SK-N-SH treated with all-trans-retinoic acid at 6 μM for 48 hours (cell line): ENCODE measurements around the gene SLC4A11.

Experiments
- ATAC-seq: fragments of 200-7000 bp; cut with Tn5 transposase; 3 replicates; pipeline ENCODE4 v1.9.1; 2020; ENCODE audit warnings: mild to moderate bottlenecking, moderate library complexity
- BACH2 ChIP-seq: fragments of 250-450 bp; sonication (Bioruptor Pico); IDR thresholded peaks from 2 replicates; pipeline ENCODE4 v1.9.0; 2021; ENCODE audit warnings: mild to moderate bottlenecking, borderline replicate concordance
- CSDC2 ChIP-seq: fragments of 250-450 bp; sonication (Bioruptor Pico); IDR thresholded peaks from 2 replicates; pipeline ENCODE4 v1.5.0; 2020; ENCODE audit warnings: mild to moderate bottlenecking, moderate library complexity
- ESRRG ChIP-seq: fragments of 250-450 bp; sonication (Bioruptor Pico); IDR thresholded peaks from 2 replicates; pipeline ENCODE4 v1.6.1; 2021; ENCODE audit warnings: mild to moderate bottlenecking
- GLIS3 ChIP-seq: fragments of 250-450 bp; sonication (Bioruptor Pico); IDR thresholded peaks from 2 replicates; pipeline ENCODE4 v1.5.0; 2020; ENCODE audit warnings: mild to moderate bottlenecking, moderate library complexity
- ISL1 ChIP-seq: fragments of 250-450 bp; sonication (Bioruptor Pico); IDR thresholded peaks from 2 replicates; pipeline ENCODE4 v2.1.2; 2022; ENCODE audit warnings: mild to moderate bottlenecking, moderate library complexity
- OSR1 ChIP-seq: fragments of 250-450 bp; sonication (Bioruptor Pico); IDR thresholded peaks from 2 replicates; pipeline ENCODE4 v1.8.0; 2022; ENCODE audit warnings: moderate library complexity, mild to moderate bottlenecking, inconsistent platforms
- RARB ChIP-seq: fragments of 250-450 bp; sonication (Bioruptor Pico); IDR thresholded peaks from 2 replicates; pipeline ENCODE4 v1.8.0; 2021; ENCODE audit warnings: mild to moderate bottlenecking, moderate library complexity
- SNAI2 ChIP-seq: fragments of 250-450 bp; sonication (Bioruptor Pico); IDR thresholded peaks from 2 replicates; pipeline ENCODE4 v1.5.0; 2020; ENCODE audit warnings: mild to moderate bottlenecking, moderate library complexity
- TCF4 ChIP-seq: fragments of 250-450 bp; sonication (Bioruptor Pico); IDR thresholded peaks from 2 replicates; pipeline ENCODE4 v1.8.0; 2021; ENCODE audit warnings: mild to moderate bottlenecking, moderate library complexity, borderline replicate concordance
- TOX ChIP-seq: fragments of 250-450 bp; sonication (Bioruptor Pico); IDR thresholded peaks from 2 replicates; pipeline ENCODE4 v1.8.0; 2021; ENCODE audit warnings: mild to moderate bottlenecking, moderate library complexity, borderline replicate concordance
- ZC3H10 ChIP-seq: fragments of 250-450 bp; sonication (Bioruptor Pico); IDR thresholded peaks from 2 replicates; pipeline ENCODE4 v1.5.1; 2021; ENCODE audit warnings: mild to moderate bottlenecking, moderate library complexity
- ZFP3 ChIP-seq: fragments of 250-450 bp; sonication (Bioruptor Pico); IDR thresholded peaks from 2 replicates; pipeline ENCODE4 v1.5.0; 2020; ENCODE audit warnings: mild to moderate bottlenecking, moderate library complexity
- ZFP30 ChIP-seq: fragments of 450-650 bp; formaldehyde crosslinking; IDR thresholded peaks from 2 replicates; pipeline ENCODE4 v1.5.0; 2022; ENCODE audit warnings: mild to moderate bottlenecking, moderate library complexity
- ZNF565 ChIP-seq: fragments of 450-650 bp; formaldehyde crosslinking; conservative IDR thresholded peaks from 2 replicates; pipeline ENCODE4 v1.5.0; 2020; ENCODE audit warnings: low read depth, mild to moderate bottlenecking, moderate library complexity
- ZNF70 ChIP-seq: fragments of 450-650 bp; formaldehyde crosslinking; IDR thresholded peaks from 2 replicates; pipeline ENCODE4 v1.5.0; 2020; ENCODE audit warnings: mild to moderate bottlenecking, moderate library complexity
- ZNF8 ChIP-seq: fragments of 450-650 bp; formaldehyde crosslinking; IDR thresholded peaks from 2 replicates; pipeline ENCODE4 v1.5.0; 2020; ENCODE audit warnings: mild to moderate bottlenecking, moderate library complexity
- TF ChIP-seq, protein P1 (sequence below): fragments of 250-450 bp; sonication (Bioruptor Pico); IDR thresholded peaks from 2 replicates; pipeline ENCODE4 v1.5.1; 2021; ENCODE audit warnings: mild to moderate bottlenecking, moderate library complexity
- TF ChIP-seq, protein P2 (sequence below): fragments of 250-450 bp; sonication (Bioruptor Pico); IDR thresholded peaks from 2 replicates; pipeline ENCODE4 v1.8.0; 2020; ENCODE audit warnings: mild to moderate bottlenecking, moderate library complexity, borderline replicate concordance
- TF ChIP-seq, protein P3 (sequence below): fragments of 250-450 bp; sonication (Bioruptor Pico); IDR thresholded peaks from 2 replicates; pipeline ENCODE4 v1.8.0; 2021; ENCODE audit warnings: low read depth, mild to moderate bottlenecking, moderate library complexity, borderline replicate concordance
- TF ChIP-seq, protein P4 (sequence below): fragments of 250-450 bp; sonication (Bioruptor Pico); IDR thresholded peaks from 2 replicates; pipeline ENCODE4 v1.5.1; 2020; ENCODE audit warnings: low read depth, mild to moderate bottlenecking, moderate library complexity
- TF ChIP-seq, protein P5 (sequence below): fragments of 250-450 bp; sonication (Bioruptor Pico); IDR thresholded peaks from 2 replicates; pipeline ENCODE4 v1.5.0; 2020; ENCODE audit warnings: mild to moderate bottlenecking, moderate library complexity

Gene SLC4A11

DNA sequence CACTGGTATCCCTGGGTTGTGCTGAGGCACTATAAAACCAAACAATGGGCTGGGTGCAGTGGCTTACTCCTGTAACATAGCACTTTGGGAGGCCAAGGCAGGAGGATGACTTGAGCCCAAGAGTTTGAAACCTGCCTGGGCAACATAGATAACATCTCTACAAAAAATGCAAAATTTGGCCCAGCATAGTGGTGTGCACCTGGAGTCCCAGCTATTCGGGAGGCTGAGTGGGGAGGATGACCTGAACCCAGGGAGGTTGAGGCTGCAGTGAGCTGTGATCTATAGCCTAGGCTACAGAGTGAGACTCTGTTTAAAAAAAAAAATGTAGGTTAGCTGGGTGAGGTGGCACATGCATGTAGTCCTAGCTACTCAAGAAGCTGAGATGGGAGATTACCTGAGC, 7.7 kb upstream of the SLC4A11 start:
- no peak for TF ChIP-seq ZNF8 (CRISPR knock-in tag)
- TF ChIP-seq BACH2 (CRISPR knock-in tag), result no peak
- TF ChIP-seq, protein P1, sequence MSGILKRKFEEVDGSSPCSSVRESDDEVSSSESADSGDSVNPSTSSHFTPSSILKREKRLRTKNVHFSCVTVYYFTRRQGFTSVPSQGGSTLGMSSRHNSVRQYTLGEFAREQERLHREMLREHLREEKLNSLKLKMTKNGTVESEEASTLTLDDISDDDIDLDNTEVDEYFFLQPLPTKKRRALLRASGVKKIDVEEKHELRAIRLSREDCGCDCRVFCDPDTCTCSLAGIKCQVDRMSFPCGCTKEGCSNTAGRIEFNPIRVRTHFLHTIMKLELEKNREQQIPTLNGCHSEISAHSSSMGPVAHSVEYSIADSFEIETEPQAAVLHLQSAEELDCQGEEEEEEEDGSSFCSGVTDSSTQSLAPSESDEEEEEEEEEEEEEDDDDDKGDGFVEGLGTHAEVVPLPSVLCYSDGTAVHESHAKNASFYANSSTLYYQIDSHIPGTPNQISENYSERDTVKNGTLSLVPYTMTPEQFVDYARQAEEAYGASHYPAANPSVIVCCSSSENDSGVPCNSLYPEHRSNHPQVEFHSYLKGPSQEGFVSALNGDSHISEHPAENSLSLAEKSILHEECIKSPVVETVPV, result no peak
- TF ChIP-seq, protein P2, sequence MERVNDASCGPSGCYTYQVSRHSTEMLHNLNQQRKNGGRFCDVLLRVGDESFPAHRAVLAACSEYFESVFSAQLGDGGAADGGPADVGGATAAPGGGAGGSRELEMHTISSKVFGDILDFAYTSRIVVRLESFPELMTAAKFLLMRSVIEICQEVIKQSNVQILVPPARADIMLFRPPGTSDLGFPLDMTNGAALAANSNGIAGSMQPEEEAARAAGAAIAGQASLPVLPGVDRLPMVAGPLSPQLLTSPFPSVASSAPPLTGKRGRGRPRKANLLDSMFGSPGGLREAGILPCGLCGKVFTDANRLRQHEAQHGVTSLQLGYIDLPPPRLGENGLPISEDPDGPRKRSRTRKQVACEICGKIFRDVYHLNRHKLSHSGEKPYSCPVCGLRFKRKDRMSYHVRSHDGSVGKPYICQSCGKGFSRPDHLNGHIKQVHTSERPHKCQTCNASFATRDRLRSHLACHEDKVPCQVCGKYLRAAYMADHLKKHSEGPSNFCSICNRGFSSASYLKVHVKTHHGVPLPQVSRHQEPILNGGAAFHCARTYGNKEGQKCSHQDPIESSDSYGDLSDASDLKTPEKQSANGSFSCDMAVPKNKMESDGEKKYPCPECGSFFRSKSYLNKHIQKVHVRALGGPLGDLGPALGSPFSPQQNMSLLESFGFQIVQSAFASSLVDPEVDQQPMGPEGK (CRISPR knock-in tag), result no peak
- TF ChIP-seq, protein P3, sequence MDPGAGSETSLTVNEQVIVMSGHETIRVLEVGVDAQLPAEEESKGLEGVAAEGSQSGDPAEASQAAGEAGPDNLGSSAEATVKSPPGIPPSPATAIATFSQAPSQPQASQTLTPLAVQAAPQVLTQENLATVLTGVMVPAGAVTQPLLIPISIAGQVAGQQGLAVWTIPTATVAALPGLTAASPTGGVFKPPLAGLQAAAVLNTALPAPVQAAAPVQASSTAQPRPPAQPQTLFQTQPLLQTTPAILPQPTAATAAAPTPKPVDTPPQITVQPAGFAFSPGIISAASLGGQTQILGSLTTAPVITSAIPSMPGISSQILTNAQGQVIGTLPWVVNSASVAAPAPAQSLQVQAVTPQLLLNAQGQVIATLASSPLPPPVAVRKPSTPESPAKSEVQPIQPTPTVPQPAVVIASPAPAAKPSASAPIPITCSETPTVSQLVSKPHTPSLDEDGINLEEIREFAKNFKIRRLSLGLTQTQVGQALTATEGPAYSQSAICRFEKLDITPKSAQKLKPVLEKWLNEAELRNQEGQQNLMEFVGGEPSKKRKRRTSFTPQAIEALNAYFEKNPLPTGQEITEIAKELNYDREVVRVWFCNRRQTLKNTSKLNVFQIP (CRISPR knock-in tag), result no peak
- TF ChIP-seq RARB (CRISPR knock-in tag), result no peak
- no peak for TF ChIP-seq ZC3H10 (CRISPR knock-in tag)
- no peak for TF ChIP-seq ZFP3 (CRISPR knock-in tag)
- TF ChIP-seq ZNF565 (CRISPR knock-in tag), result no peak
- TF ChIP-seq GLIS3 (CRISPR knock-in tag), result no peak
- no peak for TF ChIP-seq TOX
- TF ChIP-seq ZFP30 (CRISPR knock-in tag), result no peak
- TF ChIP-seq CSDC2 (CRISPR knock-in tag), result no peak
- TF ChIP-seq ZNF70 (CRISPR knock-in tag), result no peak
- no peak for TF ChIP-seq SNAI2 (CRISPR knock-in tag)
- no peak for TF ChIP-seq ISL1 (CRISPR knock-in tag)
- no peak for TF ChIP-seq ESRRG (CRISPR knock-in tag)
- TF ChIP-seq, protein P4, sequence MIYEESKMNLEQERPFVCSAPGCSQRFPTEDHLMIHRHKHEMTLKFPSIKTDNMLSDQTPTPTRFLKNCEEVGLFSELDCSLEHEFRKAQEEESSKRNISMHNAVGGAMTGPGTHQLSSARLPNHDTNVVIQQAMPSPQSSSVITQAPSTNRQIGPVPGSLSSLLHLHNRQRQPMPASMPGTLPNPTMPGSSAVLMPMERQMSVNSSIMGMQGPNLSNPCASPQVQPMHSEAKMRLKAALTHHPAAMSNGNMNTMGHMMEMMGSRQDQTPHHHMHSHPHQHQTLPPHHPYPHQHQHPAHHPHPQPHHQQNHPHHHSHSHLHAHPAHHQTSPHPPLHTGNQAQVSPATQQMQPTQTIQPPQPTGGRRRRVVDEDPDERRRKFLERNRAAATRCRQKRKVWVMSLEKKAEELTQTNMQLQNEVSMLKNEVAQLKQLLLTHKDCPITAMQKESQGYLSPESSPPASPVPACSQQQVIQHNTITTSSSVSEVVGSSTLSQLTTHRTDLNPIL (CRISPR knock-in tag), result no peak
- no peak for TF ChIP-seq OSR1 (CRISPR knock-in tag)
- TF ChIP-seq, protein P5, sequence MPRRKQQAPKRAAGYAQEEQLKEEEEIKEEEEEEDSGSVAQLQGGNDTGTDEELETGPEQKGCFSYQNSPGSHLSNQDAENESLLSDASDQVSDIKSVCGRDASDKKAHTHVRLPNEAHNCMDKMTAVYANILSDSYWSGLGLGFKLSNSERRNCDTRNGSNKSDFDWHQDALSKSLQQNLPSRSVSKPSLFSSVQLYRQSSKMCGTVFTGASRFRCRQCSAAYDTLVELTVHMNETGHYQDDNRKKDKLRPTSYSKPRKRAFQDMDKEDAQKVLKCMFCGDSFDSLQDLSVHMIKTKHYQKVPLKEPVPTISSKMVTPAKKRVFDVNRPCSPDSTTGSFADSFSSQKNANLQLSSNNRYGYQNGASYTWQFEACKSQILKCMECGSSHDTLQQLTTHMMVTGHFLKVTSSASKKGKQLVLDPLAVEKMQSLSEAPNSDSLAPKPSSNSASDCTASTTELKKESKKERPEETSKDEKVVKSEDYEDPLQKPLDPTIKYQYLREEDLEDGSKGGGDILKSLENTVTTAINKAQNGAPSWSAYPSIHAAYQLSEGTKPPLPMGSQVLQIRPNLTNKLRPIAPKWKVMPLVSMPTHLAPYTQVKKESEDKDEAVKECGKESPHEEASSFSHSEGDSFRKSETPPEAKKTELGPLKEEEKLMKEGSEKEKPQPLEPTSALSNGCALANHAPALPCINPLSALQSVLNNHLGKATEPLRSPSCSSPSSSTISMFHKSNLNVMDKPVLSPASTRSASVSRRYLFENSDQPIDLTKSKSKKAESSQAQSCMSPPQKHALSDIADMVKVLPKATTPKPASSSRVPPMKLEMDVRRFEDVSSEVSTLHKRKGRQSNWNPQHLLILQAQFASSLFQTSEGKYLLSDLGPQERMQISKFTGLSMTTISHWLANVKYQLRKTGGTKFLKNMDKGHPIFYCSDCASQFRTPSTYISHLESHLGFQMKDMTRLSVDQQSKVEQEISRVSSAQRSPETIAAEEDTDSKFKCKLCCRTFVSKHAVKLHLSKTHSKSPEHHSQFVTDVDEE (CRISPR knock-in tag), result no peak
- ATAC-seq, result no peak

DNA sequence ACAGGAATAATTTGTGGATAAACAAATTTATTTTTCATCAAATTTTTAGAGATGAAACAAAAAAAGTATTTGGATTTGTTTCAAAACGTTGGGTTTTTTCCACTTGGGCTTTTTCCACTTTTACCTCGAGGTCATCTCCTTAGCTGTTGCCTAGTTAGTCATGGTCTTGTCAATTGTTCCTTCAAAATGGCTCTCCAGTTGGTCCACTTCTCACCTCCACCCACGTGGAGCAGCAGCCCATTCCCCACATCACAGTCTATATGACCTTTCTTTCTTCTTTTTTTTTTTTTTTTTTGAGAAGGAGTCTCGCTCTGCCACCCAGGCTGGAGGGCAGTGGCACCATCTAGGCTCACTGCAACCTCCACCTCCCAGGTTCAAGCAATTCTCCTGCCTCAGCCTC, 6.7 kb upstream of the SLC4A11 start:
- no peak for TF ChIP-seq TCF4 (CRISPR knock-in tag)

DNA sequence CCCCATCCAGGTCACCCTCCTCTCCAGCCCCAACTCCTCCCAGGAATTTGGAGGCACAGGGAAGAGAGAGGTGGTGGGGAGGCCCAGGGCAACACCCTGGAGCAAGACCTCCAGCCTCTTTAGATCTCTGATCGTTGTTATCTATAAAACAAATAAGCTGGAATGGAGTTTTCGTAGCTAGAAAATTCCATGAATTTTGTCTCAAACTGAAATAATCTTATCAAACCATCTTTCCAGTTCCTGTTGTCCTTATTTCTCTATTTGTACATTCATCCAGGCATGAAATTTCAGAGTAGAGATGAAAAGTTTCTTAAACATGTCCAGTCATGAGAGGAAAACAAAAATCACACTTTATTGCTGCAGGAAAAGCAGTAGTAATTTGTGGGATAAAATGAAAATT, 6.2 kb upstream of the SLC4A11 start:
- no peak for ATAC-seq
- TF ChIP-seq, protein P3 (CRISPR knock-in tag), result no peak
- TF ChIP-seq, protein P2 (CRISPR knock-in tag), result no peak
- no peak for TF ChIP-seq OSR1 (CRISPR knock-in tag)
- no peak for TF ChIP-seq ZNF8 (CRISPR knock-in tag)
- TF ChIP-seq, protein P1, result no peak
- TF ChIP-seq ZFP30 (CRISPR knock-in tag), result no peak
- no peak for TF ChIP-seq ZC3H10 (CRISPR knock-in tag)
- no peak for TF ChIP-seq ZFP3 (CRISPR knock-in tag)
- TF ChIP-seq, protein P4 (CRISPR knock-in tag), result no peak
- TF ChIP-seq TOX, result no peak
- no peak for TF ChIP-seq ISL1 (CRISPR knock-in tag)
- TF ChIP-seq TCF4 (CRISPR knock-in tag), result no peak
- TF ChIP-seq BACH2 (CRISPR knock-in tag), result no peak
- TF ChIP-seq ESRRG (CRISPR knock-in tag), result no peak
- TF ChIP-seq RARB (CRISPR knock-in tag), result no peak

More for the DNA sequence above, 6.7 kb upstream of the SLC4A11 start:
- ATAC-seq, result no peak
